ENCODE data around the gene AREG.

The AREG gene

DNA sequence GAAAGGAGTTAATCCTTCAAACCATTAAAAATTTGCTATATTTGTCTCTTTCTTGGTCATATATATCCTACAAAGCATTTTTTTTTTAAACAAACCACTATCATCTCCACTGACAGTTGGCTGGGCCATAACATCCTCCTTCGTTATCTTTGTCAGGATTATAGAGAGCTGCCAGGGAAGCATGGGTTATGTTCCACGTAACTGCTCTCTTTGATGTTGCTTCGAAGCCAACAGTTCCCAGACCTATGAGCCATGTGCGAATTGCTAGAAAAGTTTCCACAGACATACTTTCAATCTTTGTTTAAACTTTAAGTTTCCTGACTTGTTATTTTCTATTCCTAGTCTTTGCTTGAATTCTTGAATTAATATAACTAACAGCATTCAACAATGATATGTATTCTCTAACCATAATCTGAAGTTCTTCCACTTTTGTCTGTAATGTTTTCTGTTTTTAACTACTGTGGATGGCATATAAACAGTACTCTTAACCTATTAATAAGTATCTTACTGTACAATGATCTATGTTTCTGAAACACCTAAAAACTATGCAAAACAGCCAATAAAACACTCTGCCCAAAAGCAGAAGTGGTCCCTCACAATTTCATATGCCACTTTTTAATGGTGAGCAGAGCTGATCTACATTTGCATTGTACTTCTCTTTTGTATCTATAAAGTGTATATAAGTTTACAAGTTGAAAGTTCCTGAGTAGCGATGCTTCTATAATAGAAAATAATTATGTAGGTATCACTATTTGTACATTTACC, 42.1 kb upstream of the AREG start:
- TF ChIP-seq, protein P1, sequence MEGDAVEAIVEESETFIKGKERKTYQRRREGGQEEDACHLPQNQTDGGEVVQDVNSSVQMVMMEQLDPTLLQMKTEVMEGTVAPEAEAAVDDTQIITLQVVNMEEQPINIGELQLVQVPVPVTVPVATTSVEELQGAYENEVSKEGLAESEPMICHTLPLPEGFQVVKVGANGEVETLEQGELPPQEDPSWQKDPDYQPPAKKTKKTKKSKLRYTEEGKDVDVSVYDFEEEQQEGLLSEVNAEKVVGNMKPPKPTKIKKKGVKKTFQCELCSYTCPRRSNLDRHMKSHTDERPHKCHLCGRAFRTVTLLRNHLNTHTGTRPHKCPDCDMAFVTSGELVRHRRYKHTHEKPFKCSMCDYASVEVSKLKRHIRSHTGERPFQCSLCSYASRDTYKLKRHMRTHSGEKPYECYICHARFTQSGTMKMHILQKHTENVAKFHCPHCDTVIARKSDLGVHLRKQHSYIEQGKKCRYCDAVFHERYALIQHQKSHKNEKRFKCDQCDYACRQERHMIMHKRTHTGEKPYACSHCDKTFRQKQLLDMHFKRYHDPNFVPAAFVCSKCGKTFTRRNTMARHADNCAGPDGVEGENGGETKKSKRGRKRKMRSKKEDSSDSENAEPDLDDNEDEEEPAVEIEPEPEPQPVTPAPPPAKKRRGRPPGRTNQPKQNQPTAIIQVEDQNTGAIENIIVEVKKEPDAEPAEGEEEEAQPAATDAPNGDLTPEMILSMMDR (IDR thresholded peaks at IDR 0.05; ENCODE audit: poor library complexity, severe bottlenecking), result no peak
- ATAC-seq (ENCODE audit: low read depth), result no peak
- Histone ChIP-seq H3K4me1 (ENCODE audit: insufficient read depth, poor library complexity, severe bottlenecking) (peaks cover 5% of the 10 kb centered on the region), H3K27ac (ENCODE audit: poor library complexity, severe bottlenecking) (no peak overlapping the region), H3K27me3 (ENCODE audit: insufficient read depth, poor library complexity, severe bottlenecking) (no peaks in the 10 kb centered on the region), H3K4me3 (ENCODE audit: severe bottlenecking) (no peak overlapping the region), H3K9me3 (ENCODE audit: severe bottlenecking) (no peaks in the 10 kb centered on the region), H3K36me3 (ENCODE audit: low read depth) (no peaks in the 10 kb centered on the region)
- DNase-seq (ENCODE audit: low spot score), result no peak

DNA sequence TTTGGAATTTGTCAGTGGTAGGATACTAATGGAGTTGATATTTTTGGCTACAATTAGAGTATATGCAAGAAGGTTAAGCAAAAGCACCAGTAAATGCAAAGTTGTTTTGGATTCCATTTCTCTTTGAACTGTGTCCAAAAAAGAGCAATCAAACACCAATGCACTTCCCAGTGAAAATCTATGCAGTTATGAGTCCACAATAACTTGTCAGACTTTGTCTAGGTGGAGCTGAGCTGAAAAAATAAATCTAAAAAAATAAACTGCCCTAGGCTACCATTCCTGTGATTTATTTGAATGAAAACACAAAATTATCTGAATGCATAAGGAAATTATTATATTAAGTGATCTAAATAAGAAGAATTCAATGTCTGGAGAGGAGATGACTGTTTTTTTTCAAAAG, 37.0 kb upstream of the AREG start:
- Histone ChIP-seq H3K36me3 (ENCODE audit: low read depth) (no peaks in the 10 kb centered on the region), H3K27me3 (ENCODE audit: insufficient read depth, poor library complexity, severe bottlenecking) (no peaks in the 10 kb centered on the region), H3K27ac (ENCODE audit: poor library complexity, severe bottlenecking) (peak overlapping the region; percentile 100), H3K9me3 (ENCODE audit: severe bottlenecking) (no peaks in the 10 kb centered on the region), H3K4me3 (ENCODE audit: severe bottlenecking) (no peak overlapping the region), H3K4me1 (ENCODE audit: insufficient read depth, poor library complexity, severe bottlenecking) (peaks cover 53% of the 10 kb centered on the region)
- TF ChIP-seq, protein P1 (IDR thresholded peaks at IDR 0.05; ENCODE audit: poor library complexity, severe bottlenecking), result no peak
- no peak for ATAC-seq (ENCODE audit: low read depth)
- DNase-seq (ENCODE audit: low spot score), result no peak

DNA sequence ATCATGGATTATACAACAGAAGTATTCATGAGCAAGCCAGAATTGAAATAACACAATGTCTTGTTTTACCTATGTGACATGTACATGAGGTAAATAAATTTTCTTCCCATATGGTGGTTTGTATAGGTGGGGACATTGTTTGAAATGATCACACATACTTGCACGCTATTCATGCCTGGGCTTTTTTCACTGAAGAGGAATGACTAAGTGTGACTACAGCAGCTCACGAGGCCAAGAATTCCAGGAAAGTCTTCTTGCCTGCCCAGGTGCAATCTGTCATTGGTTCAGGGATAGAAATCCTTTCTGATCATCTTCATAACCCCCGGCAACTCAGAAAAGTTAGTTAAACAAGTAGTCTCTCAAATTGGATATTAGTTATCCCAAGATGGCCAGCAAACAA, 36.3 kb upstream of the AREG start:
- Histone ChIP-seq H3K4me1 (ENCODE audit: insufficient read depth, poor library complexity, severe bottlenecking) (peaks cover 57% of the 10 kb centered on the region), H3K27me3 (ENCODE audit: insufficient read depth, poor library complexity, severe bottlenecking) (no peaks in the 10 kb centered on the region), H3K4me3 (ENCODE audit: severe bottlenecking) (no peak overlapping the region), H3K36me3 (ENCODE audit: low read depth) (no peaks in the 10 kb centered on the region), H3K9me3 (ENCODE audit: severe bottlenecking) (no peaks in the 10 kb centered on the region), H3K27ac (ENCODE audit: poor library complexity, severe bottlenecking) (peak overlapping the region; percentile 100)
- ATAC-seq (ENCODE audit: low read depth), result peak; percentile 73
- peak; percentile 70 for DNase-seq (ENCODE audit: low spot score)
- TF ChIP-seq, protein P1 (IDR thresholded peaks at IDR 0.05; ENCODE audit: poor library complexity, severe bottlenecking), result no peak

- peak; percentile 82 for ATAC-seq (ENCODE audit: low read depth)
- no peaks in the 10 kb centered on the region for H3K27me3 ChIP-seq (ENCODE audit: insufficient read depth, poor library complexity, severe bottlenecking)
- H3K4me1 ChIP-seq (ENCODE audit: insufficient read depth, poor library complexity, severe bottlenecking), result peaks cover 71% of the 10 kb centered on the region
- H3K4me3 ChIP-seq (ENCODE audit: severe bottlenecking), result no peak overlapping the region
- DNase-seq (ENCODE audit: low spot score), result no peak
- H3K36me3 ChIP-seq (ENCODE audit: low read depth), result no peaks in the 10 kb centered on the region
- peak overlapping the region; percentile 100 for H3K27ac ChIP-seq (ENCODE audit: poor library complexity, severe bottlenecking)
- no peaks in the 10 kb centered on the region for H3K9me3 ChIP-seq (ENCODE audit: severe bottlenecking)
- TF ChIP-seq, protein P1 (IDR thresholded peaks at IDR 0.05; ENCODE audit: poor library complexity, severe bottlenecking), result no peak
Measured at GRCh38 chr4:74410272-74410671, 34.7 kb upstream of the AREG start.

DNA sequence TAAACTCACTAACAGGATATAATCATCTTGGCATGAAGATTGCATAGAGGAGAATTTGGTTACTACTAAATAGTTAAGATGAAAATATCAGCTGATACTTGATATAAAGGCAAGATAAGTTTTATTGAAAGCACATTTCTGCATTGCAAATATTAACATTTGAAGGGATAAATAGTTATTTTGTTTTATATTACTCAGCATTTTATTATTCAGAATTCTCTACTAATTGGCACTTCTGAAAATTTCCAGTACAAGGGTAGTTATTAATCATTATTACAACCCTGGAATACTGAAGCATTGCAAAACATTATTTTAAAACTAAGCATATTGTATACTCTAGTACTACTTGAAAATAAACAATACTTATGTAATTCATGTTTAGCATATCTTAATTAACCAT, 32.7 kb upstream of the AREG start:
- Histone ChIP-seq H3K36me3 (ENCODE audit: low read depth) (no peaks in the 10 kb centered on the region), H3K4me3 (ENCODE audit: severe bottlenecking) (no peak overlapping the region), H3K27ac (ENCODE audit: poor library complexity, severe bottlenecking) (peak overlapping the region; percentile 100), H3K9me3 (ENCODE audit: severe bottlenecking) (no peaks in the 10 kb centered on the region), H3K4me1 (ENCODE audit: insufficient read depth, poor library complexity, severe bottlenecking) (peaks cover 91% of the 10 kb centered on the region), H3K27me3 (ENCODE audit: insufficient read depth, poor library complexity, severe bottlenecking) (no peaks in the 10 kb centered on the region)
- ATAC-seq (ENCODE audit: low read depth), result no peak
- TF ChIP-seq, protein P1 (IDR thresholded peaks at IDR 0.05; ENCODE audit: poor library complexity, severe bottlenecking), result no peak
- no peak for DNase-seq (ENCODE audit: low spot score)
